Progenitor cell of endocrine pancreas (in vitro differentiated cells): ENCODE results near the gene ITGBL1. TPM values are rescaled to one million over a fixed set of nuclear protein-coding genes. Genes with fewer than 3 reads are reported as not detected.

ENCODE experiments used
- DNase-seq: peaks from one replicate; pipeline ENCODE4 v3.0.0; 2021; ENCODE audit warnings: low spot score; ENCODE audit not compliant: unreplicated experiment
- H3K27ac Mint-ChIP-seq: 2 replicates; pipeline ENCODE4 v1.8.0; 2021; ENCODE audit warnings: mild to moderate bottlenecking, moderate library complexity, mixed read lengths
- H3K27me3 Mint-ChIP-seq: 2 replicates; pipeline ENCODE4 v1.8.0; 2021; ENCODE audit warnings: mixed read lengths
- H3K36me3 Mint-ChIP-seq: 2 replicates; pipeline ENCODE4 v1.8.0; 2022; ENCODE audit warnings: mixed read lengths; ENCODE audit not compliant: insufficient read depth
- H3K4me1 Mint-ChIP-seq: 2 replicates; pipeline ENCODE4 v1.8.0; 2021; ENCODE audit warnings: low read depth, mixed read lengths
- H3K4me3 Mint-ChIP-seq: 2 replicates; pipeline ENCODE4 v1.8.0; 2021; ENCODE audit warnings: low read depth, mild to moderate bottlenecking, moderate library complexity, mixed read lengths
- H3K9me3 Mint-ChIP-seq: 2 replicates; pipeline ENCODE4 v1.8.0; 2021; ENCODE audit warnings: low read depth, mixed read lengths
- CTCF ChIP-seq: fragments of 200-600 bp; sonication (generic); IDR thresholded peaks from one replicate; pipeline ENCODE4 v1.5.0; 2021; ENCODE audit warnings: antibody characterized with exemption, mild to moderate bottlenecking; ENCODE audit not compliant: unreplicated experiment
- total RNA-seq: library from RNA; stranded (reverse); gene quantifications from 2 replicates; pipeline ENCODE4 v1.2.1, GENCODE V29; 2021

ITGBL1 gene
- total RNA-seq, 1 donor from 2014 or later = not detected

- no peak for TF ChIP-seq CTCF
- H3K36me3 Mint-ChIP-seq = no peaks in the 10 kb centered on the region
- no peak overlapping the region for H3K27ac Mint-ChIP-seq
- H3K27me3 Mint-ChIP-seq = peaks cover 3% of the 10 kb centered on the region
- H3K4me3 Mint-ChIP-seq = no peak overlapping the region
- no peak for DNase-seq
- H3K4me1 Mint-ChIP-seq = no peaks in the 10 kb centered on the region
- no peaks in the 10 kb centered on the region for H3K9me3 Mint-ChIP-seq
Observed at GRCh38 chr13:101433895-101434294, 18.6 kb upstream of the ITGBL1 start.

GRCh38 chr13:101434486-101434885, 18.0 kb upstream of the ITGBL1 start:
- DNase-seq = no peak
- no peaks in the 10 kb centered on the region for H3K36me3 Mint-ChIP-seq
- peaks cover 2% of the 10 kb centered on the region for H3K27me3 Mint-ChIP-seq
- no peak overlapping the region for H3K27ac Mint-ChIP-seq
- no peak overlapping the region for H3K4me3 Mint-ChIP-seq
- no peak for TF ChIP-seq CTCF
- H3K4me1 Mint-ChIP-seq = no peaks in the 10 kb centered on the region
- no peaks in the 10 kb centered on the region for H3K9me3 Mint-ChIP-seq

GRCh38 chr13:101447852-101448251, 4.6 kb upstream of the ITGBL1 start:
- no peak for DNase-seq
- Mint-ChIP-seq H3K27me3 (no peaks in the 10 kb centered on the region), H3K4me3 (no peak overlapping the region), H3K36me3 (no peaks in the 10 kb centered on the region), H3K27ac (no peak overlapping the region), H3K4me1 (no peaks in the 10 kb centered on the region), H3K9me3 (no peaks in the 10 kb centered on the region)
- no peak for TF ChIP-seq CTCF

- H3K27me3 Mint-ChIP-seq = no peaks in the 10 kb centered on the region
- no peak overlapping the region for H3K4me3 Mint-ChIP-seq
- no peaks in the 10 kb centered on the region for H3K9me3 Mint-ChIP-seq
- TF ChIP-seq CTCF = no peak
- no peak for DNase-seq
- H3K4me1 Mint-ChIP-seq = no peaks in the 10 kb centered on the region
- H3K27ac Mint-ChIP-seq = no peak overlapping the region
- no peaks in the 10 kb centered on the region for H3K36me3 Mint-ChIP-seq
Observed at GRCh38 chr13:101449790-101450748, 2.4 kb upstream of the ITGBL1 start.

- no peak for TF ChIP-seq CTCF
- Mint-ChIP-seq H3K36me3 (no peaks in the 10 kb centered on the region), H3K27ac (no peak overlapping the region), H3K4me1 (no peaks in the 10 kb centered on the region), H3K4me3 (no peak overlapping the region), H3K27me3 (no peaks in the 10 kb centered on the region), H3K9me3 (no peaks in the 10 kb centered on the region)
- DNase-seq = no peak
Observed at GRCh38 chr13:101450749-101451130, 1.7 kb upstream of the ITGBL1 start.
